Liver (tissue), 9 donors: ENCODE results near the gene EDN1. TPM values are rescaled to one million over a fixed set of nuclear protein-coding genes. Genes with fewer than 3 reads are reported as not detected.

Experiments
- DNase-seq: peaks from one replicate; pipeline ENCODE4 v3.0.0-alpha.2; 2017; ENCODE audit warnings: low spot score
- H3K27ac ChIP-seq, 2 donors: one replicate each; pipeline ENCODE4 v1.7.0; 2013; ENCODE audit warnings: inconsistent platforms in 2 of 2, low read length in 2 of 2, control low read depth in 1 of 2, low read depth in 1 of 2, mild to moderate bottlenecking in 1 of 2
- H3K27me3 ChIP-seq, 4 donors: one replicate each; pipeline versions ENCODE4 v1.6.1 to v1.7.0; 2013; ENCODE audit warnings: low read length in 3 of 4, inconsistent platforms in 1 of 4, mild to moderate bottlenecking in 1 of 4, moderate library complexity in 1 of 4; ENCODE audit not compliant: control insufficient read depth in 4 of 4, insufficient read depth in 4 of 4
- H3K36me3 ChIP-seq, 4 donors: one replicate each; pipeline versions ENCODE4 v1.6.1 to v1.7.0; 2013; ENCODE audit warnings: low read length in 3 of 4, mild to moderate bottlenecking in 3 of 4, low read depth in 1 of 4, moderate library complexity in 1 of 4; ENCODE audit not compliant: control insufficient read depth in 4 of 4, insufficient read depth in 3 of 4
- H3K4me1 ChIP-seq, 4 donors: one replicate each; pipeline versions ENCODE4 v1.6.1 to v1.7.0; 2013; ENCODE audit warnings: low read length in 3 of 4, mild to moderate bottlenecking in 3 of 4, moderate library complexity in 1 of 4; ENCODE audit not compliant: control insufficient read depth in 4 of 4, insufficient read depth in 4 of 4
- H3K4me3 ChIP-seq, 3 donors: one replicate each; pipeline versions ENCODE4 v1.6.1 to v1.7.0; 2013; ENCODE audit warnings: low read length in 3 of 3, control low read depth in 1 of 3, low read depth in 1 of 3, mild to moderate bottlenecking in 1 of 3
- H3K9ac ChIP-seq, 2 donors: one replicate each; pipeline ENCODE4 v1.7.0; 2013; ENCODE audit warnings: low read length in 2 of 2, mild to moderate bottlenecking in 2 of 2, moderate library complexity in 2 of 2, control low read depth in 1 of 2, low read depth in 1 of 2
- H3K9me3 ChIP-seq, 4 donors: one replicate each; pipeline versions ENCODE4 v1.6.1 to v1.7.0; 2013; ENCODE audit warnings: low read length in 3 of 4; ENCODE audit not compliant: control insufficient read depth in 4 of 4
- ATF3 ChIP-seq: IDR thresholded peaks from 2 replicates; pipeline ENCODE4 v1.6.1; 2016; ENCODE audit warnings: antibody characterized with exemption
- CTCF ChIP-seq: fragments of 150-350 bp; IDR thresholded peaks from 2 replicates; pipeline ENCODE4 v1.5.1; 2017; ENCODE audit warnings: improper control_type of control experiment, low read depth, low read length; ENCODE audit not compliant: missing input control
- EGR1 ChIP-seq, 2 donors: IDR thresholded peaks; 2 replicates each; pipeline ENCODE4 v1.6.1; 2016 to 2018; ENCODE audit warnings: antibody characterized with exemption in 2 of 2, low read depth in 2 of 2
- FOXA1 ChIP-seq: IDR thresholded peaks from 2 replicates; pipeline ENCODE4 v1.6.1; 2016; ENCODE audit warnings: antibody characterized with exemption
- FOXA2 ChIP-seq: IDR thresholded peaks from 2 replicates; pipeline ENCODE4 v1.6.1; 2016; ENCODE audit warnings: antibody characterized with exemption
- GABPA ChIP-seq, 2 donors: IDR thresholded peaks in 1 of 2; conservative IDR thresholded peaks in 1 of 2; 2 replicates each; pipeline ENCODE4 v1.6.1; 2016; ENCODE audit warnings: antibody characterized with exemption in 2 of 2, mild to moderate bottlenecking in 1 of 2, moderate library complexity in 1 of 2
- HNF4A ChIP-seq, 2 donors: conservative IDR thresholded peaks; 2 replicates each; pipeline ENCODE4 v1.6.1; 2016; ENCODE audit warnings: antibody characterized with exemption in 2 of 2, mild to moderate bottlenecking in 2 of 2
- HNF4G ChIP-seq: IDR thresholded peaks from 2 replicates; pipeline ENCODE4 v1.6.1; 2016; ENCODE audit warnings: antibody characterized with exemption
- JUND ChIP-seq, 2 donors: IDR thresholded peaks; 2 replicates each; pipeline ENCODE4 v1.6.1; 2016; ENCODE audit warnings: antibody characterized with exemption in 2 of 2
- MAX ChIP-seq: IDR thresholded peaks from 2 replicates; pipeline ENCODE4 v1.6.1; 2016; ENCODE audit warnings: antibody characterized with exemption
- NR2F2 ChIP-seq: IDR thresholded peaks from 2 replicates; pipeline ENCODE4 v1.6.1; 2016; ENCODE audit warnings: antibody characterized with exemption
- RAD21 ChIP-seq, 2 donors: IDR thresholded peaks; 2 replicates each; pipeline ENCODE4 v1.6.1; 2016; ENCODE audit warnings: antibody characterized with exemption in 2 of 2, mild to moderate bottlenecking in 2 of 2
- REST ChIP-seq: IDR thresholded peaks from 2 replicates; pipeline ENCODE4 v1.6.1; 2016; ENCODE audit warnings: antibody characterized with exemption, mild to moderate bottlenecking
- RXRA ChIP-seq, 2 donors: IDR thresholded peaks; 2 replicates each; pipeline ENCODE4 v1.6.1; 2017 to 2018; ENCODE audit warnings: antibody characterized with exemption in 2 of 2, mild to moderate bottlenecking in 1 of 2
- SP1 ChIP-seq: IDR thresholded peaks from 2 replicates; pipeline ENCODE4 v1.6.1; 2018; ENCODE audit warnings: antibody characterized with exemption, mild to moderate bottlenecking
- TAF1 ChIP-seq: conservative IDR thresholded peaks from 2 replicates; pipeline ENCODE4 v1.6.1; 2016; ENCODE audit warnings: antibody characterized with exemption, mild to moderate bottlenecking
- YY1 ChIP-seq: IDR thresholded peaks from 2 replicates; pipeline ENCODE4 v1.6.1; 2016; ENCODE audit warnings: antibody characterized with exemption, mild to moderate bottlenecking
- ZBTB33 ChIP-seq: IDR thresholded peaks from 2 replicates; pipeline ENCODE4 v1.6.1; 2016; ENCODE audit warnings: antibody characterized with exemption
- WGBS: extraction: QIAGEN DNeasy Blood & Tissue Kit; methylation state at CpG from one replicate; pipeline ENCODE4 v1.1.7; 2013; 5-methylcytosine and 5-hydroxymethylcytosine counted together
- polyA plus RNA-seq, 2 donors: library from polyadenylated mRNA; stranded (reverse) in 1 of 2; unstranded in 1 of 2; fragments of 200-250 nt in 1 of 2; fragments of >200 nt in 1 of 2; fragmentation: Nextera tagmentation in 1 of 2; extraction: Ambion mirVana in 1 of 2; gene quantifications; one replicate each; pipeline versions ENCODE4 v1.2.1 to v1.2.3, GENCODE V29; 2013 to 2015
- total RNA-seq, 2 donors: library from RNA; depleted of rRNA; stranded (reverse); fragments of >200 nt; gene quantifications; one replicate each; pipeline ENCODE4 v1.2.3, GENCODE V29; 2014
- donor health status: healthy.
- donor health status: healthy.
- donor health status: healthy.
- donor health status: healthy.
- donor health status: healthy.

Gene EDN1
- total and polyA plus RNA-seq, 4 donors = 0.70 to 1.2 (median 1.0) TPM

GRCh38 chr6:12296255-12296573, 6.1 kb downstream of the EDN1 start:
- Histone ChIP-seq H3K9ac (no peak overlapping the region), H3K4me1 (peaks cover 0 to 12% (median 4%) of the 10 kb centered on the region in 4 donors), H3K27me3 (no peaks in the 10 kb centered on the region), H3K9me3 (no peaks in the 10 kb centered on the region), H3K36me3 (no peaks in the 10 kb centered on the region), H3K27ac (no peak overlapping the region), H3K4me3 (no peak overlapping the region)
- no peak for DNase-seq
- 45% methylated on average over 5 of the region's 5 CpGs for WGBS
- TF ChIP-seq SP1 (no peak), ZBTB33 (no peak), MAX (no peak)

- no peaks in the 10 kb centered on the region for H3K27me3 ChIP-seq
- H3K9ac ChIP-seq = no peak overlapping the region
- H3K27ac ChIP-seq = no peak overlapping the region
- no peak for DNase-seq
- H3K4me1 ChIP-seq = peaks cover 0 to 9% (median 4%) of the 10 kb centered on the region in 4 donors
- no peak overlapping the region for H3K4me3 ChIP-seq
- H3K9me3 ChIP-seq = no peaks in the 10 kb centered on the region
- TF ChIP-seq HNF4A (conservative IDR thresholded peaks at IDR 0.05) (no peak), JUND (IDR thresholded peaks at IDR 0.05) (no peak), SP1 (no peak), FOXA2 (no peak), CTCF (no peak), GABPA (IDR thresholded peaks at IDR 0.05 in 1 of 2, conservative IDR thresholded peaks at IDR 0.05 in 1 of 2) (no peak), ATF3 (no peak), RAD21 (IDR thresholded peaks at IDR 0.05) (no peak), HNF4G (no peak), ZBTB33 (no peak), REST (no peak), MAX (no peak), EGR1 (IDR thresholded peaks at IDR 0.05; ENCODE audit: low read depth in 2 of 2) (no peak), NR2F2 (no peak), FOXA1 (no peak), YY1 (no peak), RXRA (IDR thresholded peaks at IDR 0.05) (no peak), TAF1 (no peak)
- no peaks in the 10 kb centered on the region for H3K36me3 ChIP-seq
- 89% methylated on average over 3 of the region's 3 CpGs for WGBS
These were observed 6.4 kb downstream of the EDN1 start for GRCh38 chr6:12296604-12297003.
